Measurements from ENCODE around the gene DGKG. TPM values are rescaled to one million over a fixed set of nuclear protein-coding genes. Genes with fewer than 3 reads are reported as not detected.
A peak's percentile ranks its signal among the peaks of the same experiment; 100 is the strongest.

Gene DGKG
- polyA plus RNA-seq, 4 donors: 0.19 to 4.0 (median 0.92) TPM

DNA sequence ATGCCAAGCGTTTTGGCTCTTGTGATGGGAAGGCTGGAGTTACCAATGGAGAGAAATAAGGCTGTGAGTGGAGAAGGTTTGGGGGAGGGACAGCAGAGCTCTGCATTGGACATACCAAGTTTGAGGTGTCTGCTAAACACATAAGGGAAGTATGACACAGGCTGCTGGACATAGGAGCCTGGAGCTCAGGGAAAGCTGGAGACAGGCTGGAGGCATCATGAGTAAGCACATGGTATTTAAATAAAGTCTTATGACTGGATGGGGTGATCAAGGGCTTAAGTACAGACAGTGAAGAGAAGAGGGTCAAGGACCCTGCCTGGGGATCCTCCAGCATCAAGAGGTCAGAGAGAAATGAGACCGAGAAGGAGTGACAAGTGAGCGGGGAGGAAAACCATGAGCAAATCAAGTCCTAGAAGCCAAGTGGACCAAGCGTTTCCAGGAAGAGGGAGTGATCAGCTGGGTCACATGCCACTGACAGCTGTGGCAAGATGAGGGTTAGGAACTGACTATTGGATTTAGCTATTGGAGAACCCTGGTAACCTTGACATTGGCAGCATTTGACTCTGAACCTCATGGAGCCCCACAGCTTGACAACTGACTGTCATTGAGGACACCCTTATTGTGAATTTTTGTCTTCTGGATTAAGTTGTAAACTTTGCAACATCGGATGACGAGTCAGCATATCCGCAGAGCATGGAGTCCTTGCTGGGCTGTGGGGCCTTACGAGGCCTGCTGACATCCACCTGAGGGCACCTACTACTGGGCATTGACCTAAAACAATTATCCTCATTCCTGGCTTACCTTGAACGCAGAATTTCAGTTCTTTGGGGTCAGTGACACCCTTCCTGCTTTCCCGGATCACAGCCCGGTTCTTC is 174.4 kb downstream of the DGKG start:
- WGBS, 3 donors: 80 to 83% (median 80%) methylated on average over 11 of the region's 11 CpGs
- FAIRE-seq: no peak

DNA sequence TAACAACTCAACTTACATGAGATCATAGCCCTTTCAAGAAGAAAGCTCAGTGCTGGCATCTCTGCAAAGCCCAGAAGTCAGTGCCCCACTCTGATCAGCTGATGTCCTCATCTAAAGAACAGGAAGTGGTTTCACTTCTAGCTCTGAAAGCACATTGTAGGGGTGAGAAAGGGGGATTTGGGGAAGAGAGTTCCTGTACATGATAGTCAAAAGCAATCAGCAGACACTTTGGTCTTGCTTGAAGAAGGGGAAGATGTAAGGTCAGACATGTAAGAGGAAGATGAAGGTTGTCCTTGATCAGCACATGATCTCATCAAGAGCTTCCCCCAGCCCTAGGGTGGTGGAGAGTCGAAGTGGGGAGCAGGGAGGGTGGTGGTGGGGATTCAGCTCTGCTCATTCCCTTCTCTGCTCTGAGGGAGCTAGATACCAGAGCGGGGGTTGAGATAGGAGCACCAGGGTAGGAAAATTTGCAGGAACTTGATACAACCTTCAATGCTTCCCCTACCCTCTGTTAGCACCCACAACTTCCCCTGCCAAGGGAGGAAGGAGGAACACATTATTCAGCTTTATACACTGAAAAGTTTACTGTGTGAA is 176.7 kb downstream of the DGKG start:
- Histone ChIP-seq H3K36me3 (ENCODE audit: control insufficient read depth in 3 of 3, insufficient read depth in 2 of 3, low read depth in 1 of 3, low read length in 3 of 3) (no peaks in the 10 kb centered on the region), H3K27ac (ENCODE audit: low read depth in 1 of 3, low read length in 2 of 3) (peak overlapping the region in 1 of 3 donors; percentile 59), H3K27me3 (ENCODE audit: control insufficient read depth in 3 of 3, insufficient read depth in 3 of 3, low read length in 3 of 3) (no peaks in the 10 kb centered on the region), H3K4me3 (ENCODE audit: low read depth in 1 of 3, low read length in 3 of 3) (no peak overlapping the region), H3K9me3 (ENCODE audit: control insufficient read depth in 2 of 2, insufficient read depth in 1 of 2, low read depth in 1 of 2, low read length in 1 of 2) (no peaks in the 10 kb centered on the region), H3K4me1 (ENCODE audit: control insufficient read depth in 3 of 3, insufficient read depth in 2 of 3, low read depth in 1 of 3, low read length in 2 of 3) (no peaks in the 10 kb centered on the region)
- DNase-seq (no peak), FAIRE-seq (no peak)
- 69 to 81% (median 71%) methylated on average over 2 of the region's 2 CpGs for WGBS, 3 donors

More for the DNA sequence above, 174.4 kb downstream of the DGKG start:
- Histone ChIP-seq H3K36me3 (ENCODE audit: control insufficient read depth in 3 of 3, insufficient read depth in 2 of 3, low read depth in 1 of 3, low read length in 3 of 3) (no peaks in the 10 kb centered on the region), H3K4me1 (ENCODE audit: control insufficient read depth in 3 of 3, insufficient read depth in 2 of 3, low read depth in 1 of 3, low read length in 2 of 3) (no peaks in the 10 kb centered on the region), H3K27me3 (ENCODE audit: control insufficient read depth in 3 of 3, insufficient read depth in 3 of 3, low read length in 3 of 3) (peaks cover 0 to 9% (median 0%) of the 10 kb centered on the region in 3 donors), H3K9me3 (ENCODE audit: control insufficient read depth in 2 of 2, insufficient read depth in 1 of 2, low read depth in 1 of 2, low read length in 1 of 2) (no peaks in the 10 kb centered on the region), H3K27ac (ENCODE audit: low read depth in 1 of 3, low read length in 2 of 3) (no peak overlapping the region), H3K4me3 (ENCODE audit: low read depth in 1 of 3, low read length in 3 of 3) (no peak overlapping the region)
- no peak for DNase-seq

DNA sequence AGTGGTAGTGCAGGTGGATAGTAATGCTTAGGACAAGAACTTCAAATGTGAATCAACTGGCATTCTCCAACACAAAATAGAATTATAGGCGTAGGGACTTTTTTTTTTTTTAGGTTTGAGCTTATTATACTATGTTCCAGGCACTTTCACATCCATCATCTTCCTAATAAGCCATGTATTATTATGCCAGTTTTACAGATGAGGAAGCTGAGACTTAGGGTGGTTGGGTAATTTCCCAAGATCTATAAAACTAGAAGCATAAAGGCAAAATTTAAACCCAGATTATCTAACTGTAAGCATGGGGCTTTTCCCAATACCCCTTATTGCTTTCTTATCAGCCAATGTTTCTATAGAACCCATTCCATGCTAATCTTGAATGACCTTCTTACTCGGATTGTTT is 178.0 kb downstream of the DGKG start:
- Histone ChIP-seq H3K4me3 (ENCODE audit: low read depth in 1 of 3, low read length in 3 of 3) (no peak overlapping the region), H3K4me1 (ENCODE audit: control insufficient read depth in 3 of 3, insufficient read depth in 2 of 3, low read depth in 1 of 3, low read length in 2 of 3) (no peaks in the 10 kb centered on the region), H3K27me3 (ENCODE audit: control insufficient read depth in 3 of 3, insufficient read depth in 3 of 3, low read length in 3 of 3) (no peaks in the 10 kb centered on the region), H3K36me3 (ENCODE audit: control insufficient read depth in 3 of 3, insufficient read depth in 2 of 3, low read depth in 1 of 3, low read length in 3 of 3) (no peaks in the 10 kb centered on the region), H3K27ac (ENCODE audit: low read depth in 1 of 3, low read length in 2 of 3) (no peak overlapping the region), H3K9me3 (ENCODE audit: control insufficient read depth in 2 of 2, insufficient read depth in 1 of 2, low read depth in 1 of 2, low read length in 1 of 2) (no peaks in the 10 kb centered on the region)
- 59 to 81% (median 62%) methylated on average over 2 of the region's 2 CpGs for WGBS, 3 donors
- FAIRE-seq (no peak), DNase-seq (no peak)

DNA sequence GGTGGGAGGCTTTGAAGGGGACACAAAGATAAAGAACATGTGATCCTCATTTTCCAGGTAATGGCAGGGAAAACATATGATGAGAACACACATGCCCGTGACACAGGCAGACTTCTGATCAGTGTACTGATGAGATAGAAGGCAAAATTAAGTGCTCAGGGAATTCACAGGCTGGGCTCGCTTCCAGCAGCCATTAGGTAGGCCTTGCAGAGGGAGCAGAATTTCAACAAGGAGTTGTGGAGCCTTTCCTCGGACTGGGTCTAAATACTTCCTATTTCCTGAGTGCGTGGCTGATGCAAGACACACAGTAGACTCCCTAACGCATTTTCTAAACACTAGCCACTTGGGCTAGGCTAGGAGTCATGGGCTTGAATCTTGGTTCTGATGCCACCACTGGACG is 179.2 kb downstream of the DGKG start:
- H3K4me3 ChIP-seq (ENCODE audit: low read depth in 1 of 3, low read length in 3 of 3): no peak overlapping the region
- H3K9me3 ChIP-seq (ENCODE audit: control insufficient read depth in 2 of 2, insufficient read depth in 1 of 2, low read depth in 1 of 2, low read length in 1 of 2): peaks cover 0 to 4% of the 10 kb centered on the region in 2 donors
- DNase-seq (no peak), FAIRE-seq (no peak)
- H3K27me3 ChIP-seq (ENCODE audit: control insufficient read depth in 3 of 3, insufficient read depth in 3 of 3, low read length in 3 of 3): no peaks in the 10 kb centered on the region
- WGBS, 3 donors: 75 to 87% (median 78%) methylated on average over 6 of the region's 6 CpGs
- no peaks in the 10 kb centered on the region for H3K4me1 ChIP-seq (ENCODE audit: control insufficient read depth in 3 of 3, insufficient read depth in 2 of 3, low read depth in 1 of 3, low read length in 2 of 3)
- H3K36me3 ChIP-seq (ENCODE audit: control insufficient read depth in 3 of 3, insufficient read depth in 2 of 3, low read depth in 1 of 3, low read length in 3 of 3): no peaks in the 10 kb centered on the region
- H3K27ac ChIP-seq (ENCODE audit: low read depth in 1 of 3, low read length in 2 of 3): no peak overlapping the region

DNA sequence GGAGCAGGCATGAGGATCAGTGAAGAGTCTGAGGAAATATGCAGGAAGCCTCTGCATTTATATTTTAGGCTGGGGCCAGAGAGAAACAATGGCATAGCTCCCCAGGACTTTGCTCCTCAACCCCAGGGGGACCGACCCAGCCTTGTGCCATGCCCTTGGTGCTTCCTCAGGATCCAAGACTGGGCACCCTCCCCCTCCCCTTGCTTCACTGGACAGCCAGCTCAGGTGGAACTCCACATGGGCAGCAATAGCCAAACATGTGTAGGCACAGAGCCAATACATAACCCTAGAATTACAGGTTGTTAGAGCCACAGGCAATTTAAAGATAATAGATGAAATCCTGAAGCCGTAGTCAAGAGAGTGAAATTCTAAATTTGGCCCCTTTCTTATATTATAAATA is 180.1 kb downstream of the DGKG start:
- 58 to 71% (median 67%) methylated on average over 2 of the region's 2 CpGs for WGBS, 3 donors
- H3K4me3 ChIP-seq (ENCODE audit: low read depth in 1 of 3, low read length in 3 of 3): no peak overlapping the region
- H3K27me3 ChIP-seq (ENCODE audit: control insufficient read depth in 3 of 3, insufficient read depth in 3 of 3, low read length in 3 of 3): no peaks in the 10 kb centered on the region
- H3K4me1 ChIP-seq (ENCODE audit: control insufficient read depth in 3 of 3, insufficient read depth in 2 of 3, low read depth in 1 of 3, low read length in 2 of 3): no peaks in the 10 kb centered on the region
- peaks cover 0 to 4% of the 10 kb centered on the region in 2 donors for H3K9me3 ChIP-seq (ENCODE audit: control insufficient read depth in 2 of 2, insufficient read depth in 1 of 2, low read depth in 1 of 2, low read length in 1 of 2)
- no peak overlapping the region for H3K27ac ChIP-seq (ENCODE audit: low read depth in 1 of 3, low read length in 2 of 3)
- DNase-seq (no peak), FAIRE-seq (no peak)
- H3K36me3 ChIP-seq (ENCODE audit: control insufficient read depth in 3 of 3, insufficient read depth in 2 of 3, low read depth in 1 of 3, low read length in 3 of 3): no peaks in the 10 kb centered on the region

DNA sequence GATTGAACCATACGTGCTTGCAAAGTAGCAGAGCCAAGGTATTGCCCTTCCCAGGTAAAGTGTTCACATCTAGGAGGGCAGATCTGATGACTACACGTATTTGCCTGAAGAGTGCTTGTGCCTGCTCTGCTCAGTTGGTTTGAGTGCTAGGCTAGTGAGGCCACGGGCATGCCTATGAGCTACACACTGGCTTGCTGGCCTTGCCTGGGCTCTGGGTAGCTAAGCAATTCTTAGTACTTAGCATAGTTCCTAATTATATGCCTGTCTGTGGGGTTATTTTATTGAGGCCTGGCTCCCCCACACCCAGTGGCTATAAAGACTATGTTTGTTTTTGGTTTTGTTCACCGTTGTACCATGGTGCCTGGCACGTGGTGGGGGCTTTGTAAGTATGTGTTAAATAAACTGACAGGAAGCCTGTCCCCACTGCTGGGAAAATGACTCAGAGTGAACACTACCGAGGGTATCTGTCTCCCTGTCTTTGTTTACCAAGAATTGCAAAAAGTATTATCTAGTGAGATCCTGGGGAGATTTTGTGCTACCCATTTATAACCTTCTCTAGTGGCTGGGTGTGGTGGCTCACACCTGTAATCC is 181.0 kb downstream of the DGKG start:
- Histone ChIP-seq H3K4me1 (ENCODE audit: control insufficient read depth in 3 of 3, insufficient read depth in 2 of 3, low read depth in 1 of 3, low read length in 2 of 3) (no peaks in the 10 kb centered on the region), H3K4me3 (ENCODE audit: low read depth in 1 of 3, low read length in 3 of 3) (no peak overlapping the region), H3K27ac (ENCODE audit: low read depth in 1 of 3, low read length in 2 of 3) (no peak overlapping the region), H3K9me3 (ENCODE audit: control insufficient read depth in 2 of 2, insufficient read depth in 1 of 2, low read depth in 1 of 2, low read length in 1 of 2) (peaks cover 0 to 4% of the 10 kb centered on the region in 2 donors), H3K36me3 (ENCODE audit: control insufficient read depth in 3 of 3, insufficient read depth in 2 of 3, low read depth in 1 of 3, low read length in 3 of 3) (no peaks in the 10 kb centered on the region), H3K27me3 (ENCODE audit: control insufficient read depth in 3 of 3, insufficient read depth in 3 of 3, low read length in 3 of 3) (no peaks in the 10 kb centered on the region)
- WGBS, 3 donors: 57 to 68% (median 62%) methylated on average over 6 of the region's 6 CpGs
- FAIRE-seq (no peak), DNase-seq (no peak)

DNA sequence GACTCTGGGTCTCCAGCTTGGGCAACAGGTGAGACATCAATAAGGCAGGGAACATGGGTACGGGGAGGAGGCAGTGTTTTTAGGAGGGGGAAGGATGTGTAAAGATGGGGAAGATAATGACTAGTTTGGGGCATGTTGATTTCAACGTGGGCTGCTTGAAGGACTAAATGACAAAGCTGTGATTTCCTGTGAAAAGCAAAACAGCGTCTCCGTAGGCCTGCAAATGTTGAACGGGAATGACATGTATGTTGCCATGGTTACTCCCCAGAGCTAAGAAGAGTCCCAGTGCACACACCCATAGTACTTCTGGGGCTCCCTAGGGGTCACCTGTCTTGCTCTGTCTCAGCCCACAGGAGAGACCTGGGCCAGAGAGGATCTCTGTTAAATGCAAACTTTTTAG is 181.9 kb downstream of the DGKG start:
- H3K27me3 ChIP-seq (ENCODE audit: control insufficient read depth in 3 of 3, insufficient read depth in 3 of 3, low read length in 3 of 3): no peaks in the 10 kb centered on the region
- H3K27ac ChIP-seq (ENCODE audit: low read depth in 1 of 3, low read length in 2 of 3): no peak overlapping the region
- H3K4me3 ChIP-seq (ENCODE audit: low read depth in 1 of 3, low read length in 3 of 3): no peak overlapping the region
- no peak for FAIRE-seq
- H3K9me3 ChIP-seq (ENCODE audit: control insufficient read depth in 2 of 2, insufficient read depth in 1 of 2, low read depth in 1 of 2, low read length in 1 of 2): peaks cover 0 to 4% of the 10 kb centered on the region in 2 donors
- WGBS, 3 donors: 75 to 86% (median 85%) methylated on average over 5 of the region's 5 CpGs
- H3K36me3 ChIP-seq (ENCODE audit: control insufficient read depth in 3 of 3, insufficient read depth in 2 of 3, low read depth in 1 of 3, low read length in 3 of 3): no peaks in the 10 kb centered on the region
- no peaks in the 10 kb centered on the region for H3K4me1 ChIP-seq (ENCODE audit: control insufficient read depth in 3 of 3, insufficient read depth in 2 of 3, low read depth in 1 of 3, low read length in 2 of 3)
- DNase-seq: no peak

DNA sequence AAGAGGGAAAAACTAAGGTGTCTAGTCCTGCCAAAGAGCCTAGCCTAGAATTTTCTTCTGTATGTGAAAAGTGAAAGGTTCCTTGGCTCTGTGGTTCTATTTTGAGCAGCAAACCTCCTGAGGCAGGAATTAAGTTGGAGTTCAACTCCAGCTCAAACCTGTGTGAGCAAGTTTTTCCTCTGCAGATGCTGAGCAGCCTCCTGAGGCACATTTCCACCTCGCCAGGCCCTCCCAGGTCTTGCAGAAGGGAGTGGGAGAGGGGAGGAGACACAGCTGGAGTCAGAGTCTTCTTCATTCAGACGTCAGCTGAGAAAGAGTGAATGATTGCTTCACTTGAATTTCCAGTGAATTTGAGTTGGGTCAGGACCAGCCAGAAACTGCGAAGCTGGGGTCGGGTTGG is 183.6 kb downstream of the DGKG start:
- Histone ChIP-seq H3K36me3 (ENCODE audit: control insufficient read depth in 3 of 3, insufficient read depth in 2 of 3, low read depth in 1 of 3, low read length in 3 of 3) (no peaks in the 10 kb centered on the region), H3K4me1 (ENCODE audit: control insufficient read depth in 3 of 3, insufficient read depth in 2 of 3, low read depth in 1 of 3, low read length in 2 of 3) (no peaks in the 10 kb centered on the region), H3K4me3 (ENCODE audit: low read depth in 1 of 3, low read length in 3 of 3) (no peak overlapping the region), H3K27me3 (ENCODE audit: control insufficient read depth in 3 of 3, insufficient read depth in 3 of 3, low read length in 3 of 3) (no peaks in the 10 kb centered on the region), H3K9me3 (ENCODE audit: control insufficient read depth in 2 of 2, insufficient read depth in 1 of 2, low read depth in 1 of 2, low read length in 1 of 2) (peaks cover 0 to 4% of the 10 kb centered on the region in 2 donors), H3K27ac (ENCODE audit: low read depth in 1 of 3, low read length in 2 of 3) (no peak overlapping the region)
- no peak for FAIRE-seq
- DNase-seq: no peak
- 85 to 89% (median 87%) methylated on average over 4 of the region's 4 CpGs for WGBS, 3 donors
